Keratinocyte (primary cell): ENCODE results near the gene BANF2. TPM values are rescaled to one million over a fixed set of nuclear protein-coding genes. Genes with fewer than 3 reads are reported as not detected.

Experiments used
- DNase-seq: peaks from one replicate; pipeline ENCODE4 v3.0.0-alpha.2; 2011; ENCODE audit warnings: low read depth, missing footprints, low spot score
- FAIRE-seq: peaks from 2 replicates; lab custom pipeline; 2011; peaks lifted over from hg19 to GRCh38; lab: Jason Lieb, UNC
- H2AFZ ChIP-seq: 2 replicates; pipeline ENCODE4 v1.6.0; 2012; ENCODE audit warnings: low read length, control low read depth, inconsistent platforms; ENCODE audit not compliant: control insufficient read depth
- H3K27ac ChIP-seq: 2 replicates; pipeline ENCODE4 v1.5.1; 2011; ENCODE audit warnings: low read length; ENCODE audit not compliant: control insufficient read depth, insufficient read depth
- H3K27me3 ChIP-seq: 3 replicates; pipeline ENCODE4 v1.6.0; 2011; ENCODE audit warnings: low read length; ENCODE audit not compliant: control insufficient read depth, insufficient read depth; ENCODE audit errors: extremely low read depth
- H3K36me3 ChIP-seq, 2 experiments: 2 replicates in 1 of 2; 3 replicates in 1 of 2; pipeline ENCODE4 v1.5.1; 2011; ENCODE audit warnings: low read length in 2 of 2, mild to moderate bottlenecking in 1 of 2; ENCODE audit not compliant: control insufficient read depth in 2 of 2, insufficient read depth in 2 of 2; ENCODE audit errors: extremely low read depth in 1 of 2
- H3K4me1 ChIP-seq: 3 replicates; pipeline ENCODE4 v1.5.1; 2011; ENCODE audit warnings: low read length; ENCODE audit not compliant: control insufficient read depth, insufficient read depth; ENCODE audit errors: extremely low read depth
- H3K4me2 ChIP-seq: 3 replicates; pipeline ENCODE4 v1.6.0; 2011; ENCODE audit warnings: low read depth, low read length; ENCODE audit not compliant: control insufficient read depth, insufficient read depth; ENCODE audit errors: extremely low read depth
- H3K4me3 ChIP-seq, 3 experiments: fragments of 200-600 bp in 1 of 3; sonication (generic) in 1 of 3; 2 replicates in 2 of 3; 3 replicates in 1 of 3; pipeline ENCODE4 v1.5.1; 2011 to 2016; ENCODE audit warnings: low read length in 3 of 3, mild to moderate bottlenecking in 3 of 3, control low read depth in 2 of 3, inconsistent platforms in 1 of 3, low read depth in 1 of 3, mixed read lengths in 1 of 3, mixed run types in 1 of 3, moderate library complexity in 1 of 3; ENCODE audit not compliant: control insufficient read depth in 2 of 3, insufficient read depth in 2 of 3; ENCODE audit errors: extremely low read depth in 1 of 3
- H3K79me2 ChIP-seq: 2 replicates; pipeline ENCODE4 v1.6.0; 2012; ENCODE audit warnings: low read length; ENCODE audit not compliant: control insufficient read depth, insufficient read depth
- H3K9ac ChIP-seq: 3 replicates; pipeline ENCODE4 v1.6.0; 2011; ENCODE audit warnings: low read length; ENCODE audit not compliant: control insufficient read depth, insufficient read depth; ENCODE audit errors: extremely low read depth
- H3K9me1 ChIP-seq: 3 replicates; pipeline ENCODE4 v1.6.0; 2011; ENCODE audit warnings: low read length; ENCODE audit not compliant: control insufficient read depth, insufficient read depth; ENCODE audit errors: extremely low read depth
- H3K9me3 ChIP-seq: 2 replicates; pipeline ENCODE4 v1.5.1; 2012; ENCODE audit warnings: low read depth, low read length; ENCODE audit not compliant: control insufficient read depth
- H4K20me1 ChIP-seq: 3 replicates; pipeline ENCODE4 v1.6.0; 2011; ENCODE audit warnings: low read length; ENCODE audit not compliant: control insufficient read depth, insufficient read depth; ENCODE audit errors: extremely low read depth
- EZH2 ChIP-seq: IDR thresholded peaks from one replicate; pipeline ENCODE4 v1.6.1; 2012; ENCODE audit warnings: inconsistent platforms, mild to moderate bottlenecking, low read length, moderate library complexity
- dilution Hi-C: fragments of 300-500 bp; cut with MboI; formaldehyde crosslinking; loops from one replicate; pipeline ENCODE4 v1.7.0; 2020; ENCODE audit warnings: low sequenced_read_pairs; ENCODE audit not compliant: extremely low pct_ligation_motif_present
- polyA plus RNA-seq, 5 experiments: library from polyadenylated mRNA; depleted of rRNA in 3 of 5; stranded (reverse) in 3 of 5; stranded (forward) in 1 of 5; unstranded in 1 of 5; fragments of >200 nt; gene quantifications; 1 replicate in 1 of 5; 2 replicates in 3 of 5; 3 replicates in 1 of 5; pipeline versions ENCODE4 v1.2.1 to v1.2.3, GENCODE V29; 2011 to 2012; ENCODE audit warnings: missing spikeins in 2 of 5, low read depth in 1 of 5, low replicate concordance in 1 of 5
- TF ChIP-seq, protein P1 (sequence below), 3 experiments: IDR thresholded peaks in 1 of 3; conservative IDR thresholded peaks in 1 of 3; optimal IDR thresholded peaks in 1 of 3; 2 replicates in 2 of 3; 3 replicates in 1 of 3; pipeline versions ENCODE3 to v1.5.1; 2011; ENCODE audit warnings: low read length in 3 of 3, mild to moderate bottlenecking in 3 of 3, moderate library complexity in 2 of 3, control low read depth in 1 of 3, inconsistent platforms in 1 of 3; ENCODE audit not compliant: insufficient read depth in 2 of 3; ENCODE audit errors: extremely low read depth in 1 of 3

Gene BANF2
- polyA plus RNA-seq, 1 donor (not counting 4 experiments of a cell fraction or from before 2014, with no cell fraction given), result not detected

DNA sequence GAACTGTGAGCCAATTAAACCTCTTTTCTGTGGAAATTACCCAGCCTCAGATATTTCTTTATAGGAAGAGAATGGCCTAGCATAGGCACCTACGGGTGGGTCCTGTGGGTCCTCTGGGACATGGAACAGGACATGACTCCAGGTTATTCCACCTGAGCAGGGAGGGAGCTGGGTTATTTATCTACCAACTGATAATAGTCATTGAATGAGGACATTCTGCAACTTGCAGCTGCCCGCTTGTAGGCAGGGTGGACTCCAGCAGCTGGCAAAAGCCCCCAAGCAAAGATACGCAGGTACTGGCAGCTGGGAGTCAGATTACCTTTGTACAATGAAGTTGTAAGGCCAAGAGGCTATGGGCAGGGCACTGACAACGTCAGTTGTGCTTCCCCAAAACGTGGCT is 1.4 kb upstream of the BANF2 start:
- Histone ChIP-seq H3K9ac (no peak overlapping the region), H2AFZ (no peak overlapping the region), H3K4me3 (no peak overlapping the region), H3K36me3 (no peaks in the 10 kb centered on the region), H3K4me2 (no peak overlapping the region), H3K9me3 (no peaks in the 10 kb centered on the region), H3K4me1 (peaks cover 7% of the 10 kb centered on the region), H3K9me1 (no peaks in the 10 kb centered on the region), H3K79me2 (no peaks in the 10 kb centered on the region), H3K27me3 (no peaks in the 10 kb centered on the region), H3K27ac (no peak overlapping the region), H4K20me1 (no peaks in the 10 kb centered on the region)
- FAIRE-seq (no peak), DNase-seq (no peak)
- dilution Hi-C loops, result no loop called here
- no peak for TF ChIP-seq EZH2
- TF ChIP-seq, protein P1, sequence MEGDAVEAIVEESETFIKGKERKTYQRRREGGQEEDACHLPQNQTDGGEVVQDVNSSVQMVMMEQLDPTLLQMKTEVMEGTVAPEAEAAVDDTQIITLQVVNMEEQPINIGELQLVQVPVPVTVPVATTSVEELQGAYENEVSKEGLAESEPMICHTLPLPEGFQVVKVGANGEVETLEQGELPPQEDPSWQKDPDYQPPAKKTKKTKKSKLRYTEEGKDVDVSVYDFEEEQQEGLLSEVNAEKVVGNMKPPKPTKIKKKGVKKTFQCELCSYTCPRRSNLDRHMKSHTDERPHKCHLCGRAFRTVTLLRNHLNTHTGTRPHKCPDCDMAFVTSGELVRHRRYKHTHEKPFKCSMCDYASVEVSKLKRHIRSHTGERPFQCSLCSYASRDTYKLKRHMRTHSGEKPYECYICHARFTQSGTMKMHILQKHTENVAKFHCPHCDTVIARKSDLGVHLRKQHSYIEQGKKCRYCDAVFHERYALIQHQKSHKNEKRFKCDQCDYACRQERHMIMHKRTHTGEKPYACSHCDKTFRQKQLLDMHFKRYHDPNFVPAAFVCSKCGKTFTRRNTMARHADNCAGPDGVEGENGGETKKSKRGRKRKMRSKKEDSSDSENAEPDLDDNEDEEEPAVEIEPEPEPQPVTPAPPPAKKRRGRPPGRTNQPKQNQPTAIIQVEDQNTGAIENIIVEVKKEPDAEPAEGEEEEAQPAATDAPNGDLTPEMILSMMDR (optimal IDR thresholded peaks at IDR 0.05 in 1 of 3, IDR thresholded peaks at IDR 0.05 in 1 of 3, conservative IDR thresholded peaks at IDR 0.05 in 1 of 3; ENCODE audit: extremely low read depth in 1 of 3, insufficient read depth in 2 of 3, low read length in 3 of 3), result no peak

DNA sequence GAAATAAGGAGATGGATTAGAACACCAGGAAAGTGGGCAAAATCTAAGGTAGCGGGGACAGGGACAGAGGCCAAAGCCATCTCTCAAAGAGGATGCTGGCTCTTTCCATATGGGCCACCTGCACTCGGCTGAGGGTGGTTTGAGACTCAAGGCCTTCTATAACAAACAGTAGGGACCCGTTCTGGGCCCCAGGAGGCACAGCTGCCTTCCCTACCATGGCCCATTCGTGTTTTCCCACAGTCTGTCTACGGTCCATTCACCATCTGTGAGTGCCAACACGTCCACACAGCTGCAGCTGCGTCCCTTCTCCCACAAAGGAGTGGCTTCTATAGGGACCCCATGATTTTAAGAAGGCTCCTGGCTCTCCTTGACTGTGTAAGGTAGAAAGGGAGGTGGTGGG is 871 bp downstream of the BANF2 start:
- no peak overlapping the region for H3K4me2 ChIP-seq
- H3K9me1 ChIP-seq, result no peaks in the 10 kb centered on the region
- H3K4me1 ChIP-seq, result no peaks in the 10 kb centered on the region
- H3K36me3 ChIP-seq, result no peaks in the 10 kb centered on the region
- TF ChIP-seq EZH2, result no peak
- TF ChIP-seq, protein P1 (optimal IDR thresholded peaks at IDR 0.05 in 1 of 3, IDR thresholded peaks at IDR 0.05 in 1 of 3, conservative IDR thresholded peaks at IDR 0.05 in 1 of 3; ENCODE audit: extremely low read depth in 1 of 3, insufficient read depth in 2 of 3, low read length in 3 of 3), result no peak
- DNase-seq (no peak), FAIRE-seq (no peak)
- no peak overlapping the region for H3K4me3 ChIP-seq
- H3K27ac ChIP-seq, result no peak overlapping the region
- H3K9ac ChIP-seq, result no peak overlapping the region
- H2AFZ ChIP-seq, result no peak overlapping the region
- H4K20me1 ChIP-seq, result no peaks in the 10 kb centered on the region
- no peaks in the 10 kb centered on the region for H3K79me2 ChIP-seq
- no peaks in the 10 kb centered on the region for H3K27me3 ChIP-seq
- dilution Hi-C loops, result no loop called here
- no peaks in the 10 kb centered on the region for H3K9me3 ChIP-seq
